Prostate gland (tissue), 2 donors: Measurements from ENCODE around the gene ZNF18. TPM values are rescaled to one million over a fixed set of nuclear protein-coding genes. Genes with fewer than 3 reads are reported as not detected.

ENCODE experiments used
- DNase-seq: peaks from one replicate; pipeline ENCODE4 v3.0.0-alpha.2; 2019; ENCODE audit warnings: low spot score
- H3K27ac ChIP-seq, 2 donors: fragments of 200-600 bp; sonication (generic); 2 replicates each; pipeline ENCODE4 v1.5.1; 2017 to 2019
- H3K27me3 ChIP-seq: fragments of 200-600 bp; sonication (generic); replicated peaks from 2 replicates; pipeline ENCODE4 v1.5.1; 2019; ENCODE audit not compliant: insufficient read depth
- H3K36me3 ChIP-seq, 2 donors: fragments of 200-600 bp; sonication (generic); 1 replicate in 1 of 2; 2 replicates in 1 of 2; pipeline versions ENCODE4 v1.5.1 to v1.8.1; 2017 to 2019
- H3K4me1 ChIP-seq: fragments of 200-600 bp; sonication (generic); replicated peaks from 2 replicates; pipeline ENCODE4 v1.5.1; 2019
- H3K4me3 ChIP-seq, 2 donors: fragments of 200-600 bp; sonication (generic); 2 replicates each; pipeline ENCODE4 v1.5.1; 2017 to 2019
- H3K9me3 ChIP-seq: fragments of 200-600 bp; sonication (generic); 2 replicates; pipeline ENCODE4 v1.5.1; 2017
- CTCF ChIP-seq, 4 experiments: fragments of 200-600 bp in 2 of 4; fragments of 450-650 bp in 2 of 4; sonication (generic) in 2 of 4; IDR thresholded peaks; 1 replicate in 3 of 4; 2 replicates in 1 of 4; pipeline ENCODE4 v1.5.1; 2016 to 2019; ENCODE audit warnings: antibody characterized with exemption in 4 of 4, mild to moderate bottlenecking in 2 of 4, moderate library complexity in 2 of 4
- POLR2A ChIP-seq: fragments of 450-650 bp; IDR thresholded peaks from one replicate; pipeline ENCODE4 v1.6.1; 2016; ENCODE audit warnings: antibody characterized with exemption, mild to moderate bottlenecking
- POLR2AphosphoS5 ChIP-seq: sonication (generic); formaldehyde crosslinking; IDR thresholded peaks from one replicate; pipeline ENCODE4 v1.6.1; 2017; ENCODE audit warnings: antibody characterized with exemption
- WGBS: methylation state at CpG from one replicate; pipeline ENCODE4 v1.1.5; 2018; 5-methylcytosine and 5-hydroxymethylcytosine counted together
- intact Hi-C: fragments of 100-400 bp; cut with DNase I; formaldehyde crosslinking; loops from one replicate; pipeline ENCODE4 v1.14.2; 2022
- total RNA-seq, 2 donors: library from RNA; depleted of rRNA; stranded (reverse); fragments of >200 nt; gene quantifications; one replicate each; pipeline ENCODE4 v1.1.0, GENCODE V29; 2016

Gene ZNF18
- total RNA-seq, 2 donors from 2014 or later, result 11.8 to 13.3 TPM

- no peak overlapping the region for H3K4me3 ChIP-seq
- H3K27ac ChIP-seq, result no peak overlapping the region
- no peak for DNase-seq
- no peak for TF ChIP-seq POLR2AphosphoS5
- TF ChIP-seq POLR2A, result no peak
- no peak for TF ChIP-seq CTCF (IDR thresholded peaks at IDR 0.05)
- H3K27me3 ChIP-seq, result no peaks in the 10 kb centered on the region
- H3K9me3 ChIP-seq, result no peaks in the 10 kb centered on the region
- peaks cover 4% of the 10 kb centered on the region for H3K4me1 ChIP-seq
- intact Hi-C loops, result no loop called here
- WGBS, result 31% methylated on average over 2 of the region's 2 CpGs
- no peaks in the 10 kb centered on the region for H3K36me3 ChIP-seq
Measured at GRCh38 chr17:12037970-12038369, 40.7 kb upstream of the ZNF18 start.

- TF ChIP-seq CTCF (IDR thresholded peaks at IDR 0.05) (no peak), POLR2AphosphoS5 (no peak), POLR2A (no peak)
- peaks cover 4% of the 10 kb centered on the region for H3K4me1 ChIP-seq
- no peak for DNase-seq
- no peak overlapping the region for H3K4me3 ChIP-seq
- H3K9me3 ChIP-seq, result no peaks in the 10 kb centered on the region
- no peaks in the 10 kb centered on the region for H3K36me3 ChIP-seq
- H3K27me3 ChIP-seq, result no peaks in the 10 kb centered on the region
- no peak overlapping the region for H3K27ac ChIP-seq
- intact Hi-C loops, result no loop called here
- 32% methylated on average over 1 of the region's 1 CpG for WGBS
Measured at GRCh38 chr17:12035673-12036072, 38.4 kb upstream of the ZNF18 start.

- Histone ChIP-seq H3K4me1 (no peaks in the 10 kb centered on the region), H3K27me3 (no peaks in the 10 kb centered on the region), H3K9me3 (no peaks in the 10 kb centered on the region), H3K27ac (no peak overlapping the region), H3K36me3 (no peaks in the 10 kb centered on the region), H3K4me3 (no peak overlapping the region)
- no peak for DNase-seq
- no peak for TF ChIP-seq POLR2A
- TF ChIP-seq CTCF (IDR thresholded peaks at IDR 0.05), result no peak
- TF ChIP-seq POLR2AphosphoS5, result no peak
- intact Hi-C loops, result no loop called here
- WGBS, result 96% methylated on average over 4 of the region's 4 CpGs
Measured at GRCh38 chr17:12034538-12034937, 37.3 kb upstream of the ZNF18 start.

GRCh38 chr17:12028611-12029010, 31.3 kb upstream of the ZNF18 start:
- intact Hi-C loops, result no loop called here
- Histone ChIP-seq H3K27ac (no peak overlapping the region), H3K27me3 (no peaks in the 10 kb centered on the region), H3K4me1 (no peaks in the 10 kb centered on the region), H3K4me3 (no peak overlapping the region), H3K36me3 (no peaks in the 10 kb centered on the region), H3K9me3 (no peaks in the 10 kb centered on the region)
- TF ChIP-seq POLR2AphosphoS5, result no peak
- no peak for TF ChIP-seq POLR2A
- no peak for TF ChIP-seq CTCF (IDR thresholded peaks at IDR 0.05)
- WGBS, result 91% methylated on average over 2 of the region's 2 CpGs
- no peak for DNase-seq

GRCh38 chr17:12027658-12028057, 30.4 kb upstream of the ZNF18 start:
- no peaks in the 10 kb centered on the region for H3K36me3 ChIP-seq
- H3K27me3 ChIP-seq, result no peaks in the 10 kb centered on the region
- H3K27ac ChIP-seq, result no peak overlapping the region
- no peak overlapping the region for H3K4me3 ChIP-seq
- DNase-seq, result no peak
- TF ChIP-seq CTCF (IDR thresholded peaks at IDR 0.05), result no peak
- no peak for TF ChIP-seq POLR2AphosphoS5
- TF ChIP-seq POLR2A, result no peak
- no peaks in the 10 kb centered on the region for H3K4me1 ChIP-seq
- intact Hi-C loops, result no loop called here
- H3K9me3 ChIP-seq, result no peaks in the 10 kb centered on the region
- WGBS, result 86% methylated on average over 1 of the region's 1 CpG
